HG02642 (cell line): ENCODE results near the gene CAMTA1.
A peak's percentile ranks its signal among the peaks of the same experiment; 100 is the strongest.
"Not testable (repeated sequence)": the region's sequence is repeated elsewhere in the genome, so short reads cannot be mapped to it uniquely, and the experiment has no call there.

Experiments used
- ATAC-seq: cut with Tn5 transposase; IDR thresholded peaks from one replicate; pipeline ENCODE4 v1.9.1; 2021; ENCODE audit warnings: mild to moderate bottlenecking; ENCODE audit not compliant: unreplicated experiment, poor library complexity

Gene CAMTA1, protein sequence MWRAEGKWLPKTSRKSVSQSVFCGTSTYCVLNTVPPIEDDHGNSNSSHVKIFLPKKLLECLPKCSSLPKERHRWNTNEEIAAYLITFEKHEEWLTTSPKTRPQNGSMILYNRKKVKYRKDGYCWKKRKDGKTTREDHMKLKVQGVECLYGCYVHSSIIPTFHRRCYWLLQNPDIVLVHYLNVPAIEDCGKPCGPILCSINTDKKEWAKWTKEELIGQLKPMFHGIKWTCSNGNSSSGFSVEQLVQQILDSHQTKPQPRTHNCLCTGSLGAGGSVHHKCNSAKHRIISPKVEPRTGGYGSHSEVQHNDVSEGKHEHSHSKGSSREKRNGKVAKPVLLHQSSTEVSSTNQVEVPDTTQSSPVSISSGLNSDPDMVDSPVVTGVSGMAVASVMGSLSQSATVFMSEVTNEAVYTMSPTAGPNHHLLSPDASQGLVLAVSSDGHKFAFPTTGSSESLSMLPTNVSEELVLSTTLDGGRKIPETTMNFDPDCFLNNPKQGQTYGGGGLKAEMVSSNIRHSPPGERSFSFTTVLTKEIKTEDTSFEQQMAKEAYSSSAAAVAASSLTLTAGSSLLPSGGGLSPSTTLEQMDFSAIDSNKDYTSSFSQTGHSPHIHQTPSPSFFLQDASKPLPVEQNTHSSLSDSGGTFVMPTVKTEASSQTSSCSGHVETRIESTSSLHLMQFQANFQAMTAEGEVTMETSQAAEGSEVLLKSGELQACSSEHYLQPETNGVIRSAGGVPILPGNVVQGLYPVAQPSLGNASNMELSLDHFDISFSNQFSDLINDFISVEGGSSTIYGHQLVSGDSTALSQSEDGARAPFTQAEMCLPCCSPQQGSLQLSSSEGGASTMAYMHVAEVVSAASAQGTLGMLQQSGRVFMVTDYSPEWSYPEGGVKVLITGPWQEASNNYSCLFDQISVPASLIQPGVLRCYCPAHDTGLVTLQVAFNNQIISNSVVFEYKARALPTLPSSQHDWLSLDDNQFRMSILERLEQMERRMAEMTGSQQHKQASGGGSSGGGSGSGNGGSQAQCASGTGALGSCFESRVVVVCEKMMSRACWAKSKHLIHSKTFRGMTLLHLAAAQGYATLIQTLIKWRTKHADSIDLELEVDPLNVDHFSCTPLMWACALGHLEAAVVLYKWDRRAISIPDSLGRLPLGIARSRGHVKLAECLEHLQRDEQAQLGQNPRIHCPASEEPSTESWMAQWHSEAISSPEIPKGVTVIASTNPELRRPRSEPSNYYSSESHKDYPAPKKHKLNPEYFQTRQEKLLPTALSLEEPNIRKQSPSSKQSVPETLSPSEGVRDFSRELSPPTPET (N-terminal part only)

DNA sequence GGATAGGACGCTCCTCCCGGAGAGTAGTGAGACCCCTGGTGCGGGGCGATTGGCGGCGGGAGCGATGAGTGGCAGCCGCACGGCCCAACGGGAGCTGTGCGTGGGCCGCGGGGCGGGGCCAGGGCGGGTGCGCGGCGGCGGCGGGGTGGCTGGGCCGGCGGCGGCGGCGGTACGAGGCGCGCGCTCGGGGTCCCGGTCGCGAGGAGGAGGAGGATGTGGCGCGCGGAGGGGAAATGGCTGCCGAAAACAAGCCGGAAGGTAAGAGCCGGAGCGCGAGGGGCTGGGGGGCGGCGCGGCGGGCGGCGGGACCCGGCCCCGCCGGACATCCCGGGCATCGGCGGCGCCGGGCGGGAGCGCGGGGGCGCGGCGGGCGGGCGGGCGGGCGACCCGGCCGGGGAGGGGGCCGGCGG is at the start of gene CAMTA1:
CAMTA1 (plus strand) TSS at position 137 of the 410 bp plus-strand sequence; CDS start at position 214, 77 bp downstream.
- ATAC-seq: peak; percentile 76

DNA sequence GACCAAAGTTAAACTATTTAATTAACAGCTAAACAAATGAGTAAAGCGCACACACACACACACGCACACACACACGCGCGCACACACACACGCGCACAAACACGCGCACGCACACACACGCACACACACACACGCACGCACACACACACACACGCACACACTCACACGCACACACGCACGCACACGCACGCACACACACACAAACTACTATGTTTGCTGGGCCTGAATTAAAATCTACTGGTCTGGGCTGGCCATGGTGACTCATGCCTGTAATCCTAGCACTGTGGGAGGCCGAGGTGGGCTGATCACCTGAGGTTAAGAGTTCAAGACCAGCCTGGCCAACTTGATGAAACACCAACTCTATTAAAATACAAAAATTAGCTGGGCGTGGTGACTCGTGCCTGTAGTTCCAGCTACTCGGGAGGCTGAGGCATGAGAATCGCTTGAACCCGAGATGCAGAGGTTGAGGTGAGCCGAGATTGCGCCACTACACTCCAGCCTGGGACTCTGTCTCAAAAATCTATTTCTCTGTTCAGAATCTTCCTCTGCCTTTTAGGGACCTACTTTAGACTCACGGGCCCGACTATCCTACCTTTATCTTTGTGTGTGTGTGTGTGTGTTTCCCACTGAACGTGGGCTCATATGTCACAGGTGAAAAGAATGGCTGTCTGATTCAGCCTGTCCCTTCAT is 46.1 kb upstream of the CAMTA1 start:
- no peak for ATAC-seq

DNA sequence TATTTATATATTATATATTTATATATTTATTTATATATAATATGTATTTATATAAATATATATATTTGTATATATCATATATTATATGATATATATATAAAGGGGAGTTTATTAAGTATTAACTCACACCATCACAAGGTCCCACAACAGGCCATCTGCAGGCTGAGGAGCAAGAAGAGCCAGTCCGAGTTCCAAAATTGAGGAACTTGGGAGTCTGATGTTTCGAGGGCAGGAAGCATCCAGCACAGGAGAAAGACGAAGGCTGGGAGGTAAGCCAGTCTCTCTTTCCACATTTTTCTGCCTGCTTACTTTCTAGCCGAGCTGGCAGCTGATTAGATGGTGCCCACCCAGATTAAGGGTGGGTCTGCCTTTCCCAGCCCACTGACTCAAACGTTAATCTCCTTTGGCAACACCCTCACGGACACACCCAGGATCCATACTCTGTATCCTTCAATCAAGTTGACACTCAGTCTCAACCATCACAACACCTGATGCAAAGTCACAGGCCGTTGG is 42.5 kb upstream of the CAMTA1 start:
- ATAC-seq: not testable (repeated sequence)

DNA sequence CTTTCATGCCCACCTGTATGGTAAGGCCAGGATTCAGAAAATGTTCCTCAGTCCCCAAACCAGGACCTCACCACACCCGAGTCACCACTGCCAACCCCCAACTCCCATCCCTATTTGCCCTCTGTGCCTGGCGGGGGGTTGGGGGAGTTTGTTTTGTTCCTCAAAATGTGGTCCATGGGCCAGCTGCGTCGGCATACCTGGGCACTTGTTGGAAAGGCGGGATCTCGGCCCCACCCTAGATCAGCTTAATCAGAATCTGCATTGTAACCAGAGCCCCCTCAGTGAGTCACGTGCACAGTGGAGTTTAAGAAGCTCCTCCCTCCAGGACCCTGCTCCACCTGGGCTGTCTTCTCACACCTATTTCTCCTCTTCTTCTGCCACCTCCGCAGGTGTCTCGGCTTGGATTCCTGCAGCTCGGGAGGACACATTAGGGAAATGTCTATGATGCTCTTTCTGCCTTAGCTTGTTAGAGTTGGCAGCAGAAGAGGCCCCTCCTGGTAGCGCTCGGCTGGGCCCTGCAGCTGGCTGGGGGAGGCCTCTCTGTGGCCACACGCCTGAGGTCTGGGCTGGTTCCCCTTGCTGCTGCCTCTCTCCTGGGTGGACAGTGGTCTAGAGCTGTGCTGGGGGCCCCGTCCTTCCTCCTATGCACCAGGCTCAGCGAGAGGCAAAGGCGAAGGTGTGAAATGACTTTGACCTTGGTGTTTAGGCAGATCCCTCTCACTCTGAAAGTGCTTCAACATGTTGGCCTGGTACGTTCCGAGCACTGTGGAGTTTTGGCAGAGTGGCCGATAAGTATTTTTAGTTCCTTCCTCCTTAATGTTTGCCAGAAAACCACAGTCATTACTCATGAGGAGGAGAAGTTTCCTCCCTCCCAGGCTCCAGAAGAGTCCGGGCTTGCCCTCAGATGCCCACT is 41.8 kb upstream of the CAMTA1 start:
- ATAC-seq: no peak

DNA sequence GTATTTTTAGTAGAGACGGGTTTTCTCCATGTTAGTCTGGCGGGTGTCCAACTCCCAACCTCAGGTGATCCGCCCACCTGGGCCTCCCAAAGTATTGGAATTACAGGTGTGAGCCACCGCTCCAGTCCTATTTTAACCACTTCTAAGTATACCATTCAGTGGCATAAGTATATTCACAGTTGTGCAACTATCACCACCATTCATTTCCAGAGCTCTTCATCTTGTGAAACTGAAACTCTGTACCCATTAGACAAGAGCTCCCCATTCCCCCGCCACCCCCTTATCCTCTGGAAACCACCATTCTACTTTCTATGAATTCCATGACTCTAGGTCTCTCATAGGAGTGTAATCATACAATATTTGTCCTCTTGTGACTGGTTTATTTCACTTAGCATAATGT is 40.2 kb upstream of the CAMTA1 start:
- ATAC-seq: no peak

DNA sequence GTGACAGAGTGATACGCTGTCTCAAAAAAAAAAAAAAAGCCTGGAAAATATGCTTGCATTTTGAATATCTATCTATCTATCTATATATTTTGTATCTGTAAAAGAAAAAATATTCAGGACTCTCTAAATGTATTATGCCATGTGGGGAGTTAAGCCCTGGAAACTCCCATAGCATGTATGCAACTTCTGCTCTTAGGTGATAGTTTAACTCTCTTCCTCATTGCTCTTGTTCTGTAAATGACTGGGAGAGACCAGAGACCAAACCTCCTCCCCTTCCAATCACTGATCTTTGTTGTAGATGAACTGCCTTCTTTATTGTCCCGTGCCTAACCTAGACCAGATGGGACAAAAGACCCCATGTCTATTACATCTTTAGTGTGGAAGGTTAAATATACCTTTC is 37.6 kb upstream of the CAMTA1 start:
- no peak for ATAC-seq

DNA sequence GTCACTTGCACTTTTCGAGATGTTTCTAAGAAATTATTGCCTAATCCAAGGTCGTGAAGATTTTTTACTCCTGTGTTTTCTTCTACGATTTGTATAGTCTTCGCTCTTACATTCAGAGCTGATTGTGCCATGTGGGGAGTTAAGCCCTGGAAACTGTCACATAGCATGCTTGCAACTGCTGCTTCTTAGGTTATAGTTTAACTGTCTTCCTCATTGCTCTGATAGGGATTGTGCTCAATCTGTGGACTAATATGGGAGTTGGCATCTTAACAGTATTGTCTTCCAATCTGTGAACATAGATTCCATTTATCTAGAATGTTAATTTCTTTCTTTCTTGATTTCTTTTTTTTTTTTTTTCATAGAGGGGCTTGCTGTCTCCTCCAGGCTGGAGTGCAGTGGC is 34.8 kb upstream of the CAMTA1 start:
- no peak for ATAC-seq

DNA sequence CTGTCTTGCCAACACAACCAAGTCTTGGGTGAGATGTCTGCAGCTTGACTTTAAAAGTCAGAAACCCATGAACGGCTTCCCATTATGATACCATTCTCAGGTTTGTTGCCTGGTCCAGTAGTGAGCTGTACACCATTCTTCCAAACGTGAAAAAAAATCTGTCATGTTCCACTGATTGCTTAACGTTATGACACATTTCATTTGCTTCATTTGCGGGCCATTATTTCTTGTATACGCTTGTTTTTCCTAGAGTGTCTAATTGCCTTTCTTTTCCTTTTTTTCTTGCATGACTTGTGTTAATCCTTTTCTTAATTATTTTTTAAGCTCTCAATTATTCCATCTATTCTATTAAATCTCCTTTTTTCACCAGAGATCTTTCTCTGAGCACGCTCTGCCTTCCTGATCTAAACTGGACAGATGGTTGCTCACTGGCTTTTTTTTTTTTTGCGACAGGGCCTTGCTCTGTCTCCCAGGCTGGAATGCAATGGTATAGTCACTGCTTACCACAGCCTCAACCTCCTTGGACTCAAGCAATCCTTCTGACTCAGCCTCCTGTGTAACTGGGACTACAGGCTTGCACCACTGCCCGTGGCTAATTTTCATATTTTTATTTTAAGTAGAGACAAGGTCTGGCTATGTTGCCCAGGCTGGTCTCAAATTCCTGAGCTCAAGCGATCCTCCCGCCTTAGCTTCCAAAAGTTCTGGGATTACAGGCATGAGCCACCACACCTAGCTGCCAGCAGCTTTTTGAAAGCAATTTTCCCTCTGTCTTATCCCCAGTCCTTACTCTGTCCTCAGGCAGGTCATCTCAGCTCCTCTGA is 31.7 kb upstream of the CAMTA1 start:
- no peak for ATAC-seq

DNA sequence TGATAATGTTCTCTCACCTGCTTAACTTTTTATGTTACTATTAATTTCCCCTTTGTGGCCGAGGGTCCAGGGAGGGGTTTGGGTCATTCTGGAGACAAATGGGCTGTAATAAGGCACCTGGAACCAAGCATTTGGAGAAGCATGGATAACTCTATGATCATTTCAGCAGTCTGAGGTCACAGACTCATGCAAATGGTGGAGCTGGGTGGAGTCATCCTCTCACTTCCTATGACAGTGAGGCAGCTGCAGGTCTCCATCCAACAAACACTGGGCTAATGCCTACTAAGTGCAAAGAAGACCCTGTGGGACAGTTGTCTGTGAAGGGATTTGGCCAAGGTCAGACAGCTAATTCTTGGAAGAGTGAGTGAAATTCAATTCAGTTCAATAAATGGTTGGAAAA is 28.8 kb upstream of the CAMTA1 start:
- ATAC-seq: no peak

DNA sequence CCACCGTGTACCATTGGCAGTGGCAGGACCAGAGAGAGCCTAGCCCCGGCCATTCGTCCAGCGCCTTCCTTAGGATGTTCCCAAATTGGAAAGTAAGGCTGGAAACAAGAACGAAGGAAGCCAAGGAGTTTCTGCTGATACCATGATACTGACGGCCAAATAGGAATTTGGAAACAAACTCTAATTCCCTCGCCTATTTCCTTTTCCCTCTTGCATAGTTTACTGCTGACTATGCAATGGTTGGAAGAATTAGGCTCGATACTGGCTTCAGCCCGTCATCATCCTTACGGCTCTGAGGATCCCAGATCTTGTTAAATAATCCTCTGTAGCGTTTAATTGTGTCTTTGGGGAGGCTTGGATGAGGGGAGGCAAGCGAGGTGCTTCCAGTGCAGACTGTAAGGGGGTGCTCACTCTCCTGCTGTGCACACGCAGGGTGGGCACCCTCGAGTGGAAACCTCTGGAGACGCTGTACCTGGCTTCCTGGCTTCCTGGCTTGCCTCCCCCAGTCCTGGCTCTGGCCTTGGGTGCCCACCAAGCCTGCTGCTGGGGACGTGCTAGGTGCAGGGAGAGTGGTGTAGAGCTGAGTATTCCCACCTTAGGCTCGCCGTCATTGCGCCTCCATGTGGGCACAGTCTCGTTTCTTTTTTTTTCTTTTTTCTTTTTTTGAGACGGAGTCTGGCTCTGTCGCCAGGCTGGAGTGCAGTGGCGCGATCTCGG is 27.4 kb upstream of the CAMTA1 start:
- no peak for ATAC-seq

DNA sequence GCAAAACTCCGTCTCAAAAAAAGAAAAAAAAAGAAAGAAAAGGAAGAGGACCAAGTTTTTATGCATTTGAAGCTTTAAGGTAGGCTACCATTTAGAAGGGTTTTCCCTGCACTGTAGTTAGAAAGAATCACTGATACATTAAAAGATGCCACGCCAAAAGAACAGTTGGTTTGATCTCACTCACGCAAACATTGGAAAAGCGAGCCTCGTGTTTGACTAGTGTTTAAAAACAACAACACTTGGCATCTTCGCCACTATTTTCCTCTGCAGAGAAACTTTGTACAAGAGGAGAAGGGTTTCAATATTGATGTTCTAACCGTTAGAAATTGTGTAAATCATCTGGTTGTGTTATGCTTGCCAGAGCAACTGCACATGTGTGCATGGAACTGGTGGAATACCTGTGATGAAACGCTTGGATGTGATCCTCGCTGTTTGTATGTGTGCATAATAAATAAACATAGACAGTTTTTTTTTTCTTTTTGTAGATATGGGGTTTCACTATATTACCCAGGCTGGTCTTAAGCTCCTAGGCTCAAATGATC is 24.0 kb upstream of the CAMTA1 start:
- no peak for ATAC-seq

DNA sequence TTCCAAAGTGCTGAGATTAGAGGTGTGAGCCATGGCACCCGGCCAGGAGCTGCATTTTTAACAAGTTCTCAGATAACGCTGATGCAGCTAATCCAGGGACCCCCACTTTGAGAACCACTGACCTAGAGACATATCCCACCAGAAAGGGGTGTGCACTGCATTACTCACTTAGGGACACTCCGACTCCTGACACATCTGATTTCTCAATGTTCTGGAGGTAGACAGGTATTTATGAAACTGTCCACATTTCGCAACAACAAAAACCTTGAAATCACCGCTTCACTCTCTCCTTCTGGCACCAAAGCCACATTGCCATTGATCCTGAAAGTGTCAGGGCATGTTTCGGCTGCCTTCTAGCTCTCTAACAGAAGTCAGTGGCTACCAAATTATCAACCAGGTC is 23.2 kb upstream of the CAMTA1 start:
- no peak for ATAC-seq

DNA sequence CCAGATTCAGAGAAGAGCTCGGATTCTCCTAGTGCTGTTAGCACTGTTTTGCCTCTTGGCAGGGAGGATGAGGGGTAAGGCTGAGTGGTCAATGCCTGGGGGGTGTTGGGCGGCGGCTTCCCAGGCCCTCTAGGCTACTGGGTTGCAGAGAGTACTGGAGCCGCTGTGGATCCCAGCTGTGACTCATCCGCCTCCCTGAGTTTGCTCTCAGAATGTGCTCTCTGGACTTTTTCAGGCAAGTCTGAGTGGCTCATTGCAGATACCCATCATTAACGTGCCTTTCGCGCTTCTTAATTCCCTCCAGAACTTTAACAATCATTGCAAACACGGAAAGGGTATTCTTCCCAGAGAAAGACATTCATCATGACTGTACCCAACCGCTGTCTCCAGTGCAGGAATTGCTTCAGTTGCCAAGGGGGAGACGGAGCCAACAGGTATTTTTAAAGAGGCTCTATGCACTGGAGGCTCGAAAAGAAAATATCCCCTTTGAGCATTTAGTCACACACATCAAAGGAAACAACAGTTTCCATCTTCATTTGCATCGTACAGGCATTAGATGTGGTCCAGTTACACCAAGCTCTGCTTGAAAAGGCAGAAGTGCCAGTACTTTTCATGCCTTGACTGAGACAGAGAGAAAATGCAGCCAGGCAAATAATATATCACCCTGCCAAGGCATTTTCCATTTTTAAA is 14.4 kb upstream of the CAMTA1 start:
- no peak for ATAC-seq

DNA sequence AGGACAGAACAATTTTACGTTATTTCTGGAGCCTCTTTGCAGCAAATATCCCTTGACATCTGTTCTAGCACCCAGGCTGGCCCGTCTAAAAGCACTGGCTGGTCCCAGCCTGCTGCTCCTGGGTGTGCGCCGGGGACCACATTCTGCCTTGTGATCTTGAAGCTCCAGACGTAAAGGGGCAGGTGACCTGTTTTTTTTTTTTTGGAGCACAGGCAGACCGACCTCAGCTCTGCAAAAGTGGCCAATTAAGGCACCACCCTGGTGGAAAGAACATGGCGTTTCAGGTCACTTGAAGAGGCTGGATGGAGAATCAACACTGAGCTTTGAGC is 13.8 kb upstream of the CAMTA1 start:
- ATAC-seq: no peak

DNA sequence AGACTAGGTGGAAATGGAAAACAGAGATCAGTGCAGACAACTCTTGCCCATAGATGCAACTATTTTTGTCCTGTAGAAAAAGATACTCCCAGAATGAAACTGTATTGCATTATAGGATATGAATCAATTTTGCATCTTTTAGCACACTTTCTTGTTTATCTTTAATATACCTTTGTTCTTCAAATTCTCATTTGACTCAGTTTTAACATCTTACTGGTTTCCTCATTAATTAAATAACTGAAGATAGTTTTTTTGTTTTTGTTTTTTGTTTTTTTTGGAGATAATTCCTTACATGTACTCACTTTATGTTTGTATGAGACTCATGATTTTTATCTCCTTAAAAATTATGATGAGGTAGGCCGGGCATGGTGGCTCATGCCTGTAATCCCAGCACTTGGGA is 10.9 kb upstream of the CAMTA1 start:
- ATAC-seq: no peak

DNA sequence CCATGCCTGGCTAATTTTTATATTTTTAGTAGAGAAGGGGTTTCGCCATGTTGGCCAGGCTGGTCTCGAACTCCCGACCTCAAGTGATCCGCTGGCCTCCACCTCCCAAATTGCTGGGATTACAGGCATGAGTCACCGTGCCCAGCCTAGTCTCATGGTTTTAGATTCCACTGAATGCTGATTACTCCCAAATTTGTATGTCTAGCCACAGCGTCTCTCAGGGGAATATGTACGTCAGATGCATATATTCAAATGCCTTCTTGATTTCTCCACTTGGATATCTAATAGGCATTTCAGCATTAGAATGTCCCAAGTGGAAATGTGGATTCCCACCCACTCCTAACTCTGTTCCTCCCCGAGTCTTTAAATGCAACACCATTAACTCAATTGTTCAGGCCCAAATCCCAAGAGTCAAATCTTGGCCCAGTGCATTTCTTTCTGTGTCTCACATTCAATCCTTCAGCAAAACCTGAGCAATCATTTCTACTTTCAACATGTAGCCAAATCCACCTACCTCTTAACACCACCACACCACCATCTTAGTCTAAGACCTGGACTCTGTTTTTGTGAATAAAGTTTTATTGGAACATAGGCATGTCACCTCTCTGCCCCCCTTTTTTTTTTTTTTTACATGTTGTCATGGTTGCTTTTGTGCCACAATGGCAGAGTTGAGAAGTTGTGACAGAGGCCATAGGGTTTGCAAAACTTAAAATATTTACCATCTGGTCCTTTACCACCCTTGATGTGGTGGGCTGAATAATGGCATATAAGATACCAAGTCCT is 9.8 kb upstream of the CAMTA1 start:
- ATAC-seq: no peak
